HG02943 (cell line): ENCODE measurements around the gene EXOSC1.
A peak's percentile ranks its signal among the peaks of the same experiment; 100 is the strongest.
"Not testable (repeated sequence)": the region's sequence is repeated elsewhere in the genome, so short reads cannot be mapped to it uniquely, and the experiment has no call there.

Experiments used
- ATAC-seq: cut with Tn5 transposase; IDR thresholded peaks from one replicate; pipeline ENCODE4 v1.9.1; 2021; ENCODE audit warnings: mild to moderate bottlenecking, low read depth, moderate library complexity; ENCODE audit not compliant: unreplicated experiment

Gene EXOSC1

DNA sequence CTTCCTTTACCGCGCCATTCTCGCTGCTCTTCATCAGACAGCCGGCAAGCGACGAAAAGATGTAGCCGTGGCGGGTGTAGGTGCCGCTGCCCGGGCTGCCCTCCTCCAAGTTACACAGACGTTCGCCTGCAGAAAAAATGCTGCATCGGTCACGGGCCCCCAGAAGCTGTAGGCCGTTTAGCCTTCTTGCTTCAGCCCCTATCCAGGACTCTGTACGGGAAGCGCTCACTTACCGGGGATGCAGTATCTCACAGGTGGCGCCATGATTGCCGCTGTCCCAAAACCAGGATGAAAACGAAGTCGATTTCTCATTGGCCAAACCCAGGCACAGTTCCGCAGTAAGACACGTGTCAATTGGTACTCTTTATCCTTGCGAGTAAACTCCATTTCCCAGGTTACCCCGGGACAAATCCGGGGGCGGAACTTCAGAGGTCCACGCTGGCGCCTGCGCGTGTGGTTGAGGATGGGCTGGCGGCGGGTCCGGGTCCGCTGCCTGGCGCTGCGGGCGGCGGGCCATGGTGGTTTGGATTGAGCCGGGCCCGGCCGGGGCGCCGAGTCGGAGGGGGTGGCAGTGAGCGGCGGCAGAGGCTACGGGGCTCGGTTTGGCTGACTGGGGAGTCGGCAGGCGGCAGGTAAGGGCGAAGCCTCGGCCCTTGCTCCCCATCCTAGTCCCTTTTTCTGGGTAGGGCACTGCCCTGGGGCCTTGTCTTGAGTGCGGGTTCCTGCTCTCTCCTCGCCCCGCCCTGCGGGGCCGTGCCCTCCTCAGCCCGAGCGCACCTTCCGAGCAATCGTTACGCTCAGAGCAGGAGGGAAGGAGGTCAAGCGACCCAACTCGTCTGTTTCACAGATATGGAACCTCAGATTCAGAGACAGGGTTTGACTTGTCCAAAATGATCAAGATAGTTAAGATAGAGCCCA lies at the start of gene EXOSC1, which contains the start of gene ZDHHC16:
Gene EXOSC1 (minus strand): TSS at position 285 of the 918 bp plus-strand sequence. CDS start 21 bp downstream, at position 264.
Gene ZDHHC16 (plus strand): TSS at position 454 of the 918 bp plus-strand sequence. CDS start 5,501 bp downstream, outside the sequence.
- peak; percentile 93 for ATAC-seq

- no peak for ATAC-seq
Observed at GRCh38 chr10:97494863-97495506, 49.2 kb upstream of the EXOSC1 start.

GRCh38 chr10:97494151-97494550 lies 48.3 kb upstream of the EXOSC1 start:
- no peak for ATAC-seq

DNA sequence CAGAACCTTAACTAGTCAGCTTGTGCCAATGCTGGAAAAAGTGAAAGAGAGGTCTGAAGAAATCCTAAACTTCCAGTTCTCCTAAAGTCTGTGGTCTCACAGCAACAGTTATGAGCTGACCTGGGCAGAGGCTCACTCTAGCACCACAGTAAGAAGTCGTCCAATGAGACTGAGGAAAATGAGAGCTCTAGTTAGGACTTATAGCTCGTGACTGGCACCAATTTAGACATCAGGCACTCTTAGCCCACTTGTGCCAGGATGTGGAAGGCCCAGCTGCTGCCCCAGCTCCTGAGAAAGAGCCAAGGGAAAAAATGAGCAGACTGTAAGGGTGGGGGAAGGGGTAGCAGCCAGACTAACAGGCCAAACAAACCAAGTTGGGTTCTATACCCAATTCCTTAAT lies 44.8 kb upstream of the EXOSC1 start:
- no peak for ATAC-seq

GRCh38 chr10:97485647-97486281 lies 40.0 kb upstream of the EXOSC1 start:
- ATAC-seq: no peak

DNA sequence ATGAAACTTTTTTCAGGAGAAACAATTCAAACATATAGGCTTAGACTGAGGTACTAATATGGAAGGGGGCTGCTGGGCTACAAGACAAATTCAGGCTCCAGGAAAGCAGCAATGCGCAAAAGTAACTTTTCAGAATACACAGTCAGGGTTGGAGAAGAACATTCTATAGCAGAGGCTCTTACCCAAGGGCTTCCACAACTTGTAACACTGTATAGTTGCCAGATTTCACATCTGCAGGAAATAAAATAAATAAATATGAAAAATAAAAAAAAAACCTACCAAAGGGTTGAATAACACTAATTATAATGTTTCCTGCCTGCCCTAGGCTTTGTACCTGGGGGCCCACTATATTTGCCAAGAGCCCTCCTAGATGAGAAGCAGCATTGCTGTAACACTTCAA lies 38.1 kb upstream of the EXOSC1 start:
- no peak for ATAC-seq

DNA sequence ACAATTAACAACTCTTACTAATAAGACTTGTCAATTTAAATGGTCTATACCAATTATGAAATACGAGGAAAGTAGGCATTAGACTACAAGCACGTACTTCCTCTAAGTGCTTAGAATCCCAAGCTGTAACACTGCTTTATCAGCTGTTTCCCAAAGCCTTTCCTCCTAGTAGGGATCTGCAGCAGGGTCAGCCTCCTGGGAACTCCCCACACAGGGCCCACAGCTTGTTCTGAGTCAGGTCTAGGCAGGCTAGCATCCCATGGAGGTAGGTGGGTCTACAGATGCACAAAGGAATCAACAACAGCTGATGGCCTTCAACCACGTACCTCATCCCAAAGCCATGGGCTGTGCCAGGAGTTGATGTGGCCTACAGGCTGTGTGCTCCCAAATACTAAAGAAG lies 37.7 kb upstream of the EXOSC1 start:
- ATAC-seq: no peak

- ATAC-seq: no peak
Observed at GRCh38 chr10:97482381-97482780, 36.6 kb upstream of the EXOSC1 start.

- no peak for ATAC-seq
Observed at GRCh38 chr10:97481071-97481470, 35.3 kb upstream of the EXOSC1 start.

DNA sequence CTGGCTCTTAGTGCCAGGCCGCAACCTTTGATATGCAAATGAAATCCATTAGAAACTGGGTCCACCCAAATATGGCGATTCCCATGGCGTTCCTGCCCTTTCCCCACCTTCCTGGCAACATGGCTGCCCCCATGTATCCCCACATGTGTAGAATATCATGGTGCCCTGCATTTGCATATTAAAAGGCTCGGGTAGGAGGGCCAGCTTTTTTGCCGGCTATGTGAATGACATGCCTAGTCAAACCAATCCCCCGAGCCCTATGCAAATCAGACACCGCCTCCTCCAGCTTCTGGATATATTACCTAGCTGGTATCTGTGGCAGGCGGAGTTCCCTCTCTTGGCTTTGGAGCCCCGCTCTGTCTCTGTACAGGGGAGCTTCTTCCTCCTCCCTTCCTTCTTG lies 34.1 kb upstream of the EXOSC1 start:
- ATAC-seq: no peak

GRCh38 chr10:97479410-97479809 lies 33.6 kb upstream of the EXOSC1 start:
- not testable (repeated sequence) for ATAC-seq

DNA sequence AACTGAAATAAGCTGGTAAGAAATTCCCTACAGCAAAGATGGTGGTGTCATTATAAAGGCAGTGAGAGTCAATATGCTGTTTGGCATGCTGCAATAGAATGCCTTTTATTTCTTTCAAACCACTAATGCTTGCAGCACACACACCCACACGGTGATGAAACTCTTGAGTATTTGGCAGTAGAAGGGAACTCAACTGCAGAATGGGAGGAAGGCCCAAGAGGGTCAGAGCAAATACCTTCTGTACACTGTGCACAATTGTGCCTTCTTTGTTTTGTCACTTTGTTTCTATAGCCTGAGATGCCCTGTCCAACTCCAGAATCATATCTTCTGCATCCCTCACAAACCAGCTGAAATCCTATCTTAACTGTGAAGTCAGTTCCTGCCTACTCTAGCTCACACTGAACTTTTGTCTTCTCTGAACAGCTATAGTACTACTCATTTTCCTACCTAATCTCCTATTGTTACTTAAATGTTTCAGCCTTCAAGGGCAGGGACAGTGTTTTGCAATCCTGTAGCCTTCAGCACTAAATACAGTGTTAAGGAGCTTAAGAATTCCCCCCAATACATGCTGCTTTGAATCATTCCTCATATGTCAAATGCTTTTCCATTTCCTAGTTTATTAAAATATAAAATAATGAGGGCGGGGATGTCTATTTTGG lies 30.3 kb upstream of the EXOSC1 start:
- ATAC-seq: no peak

- ATAC-seq: no peak
Observed at GRCh38 chr10:97474918-97475317, 29.1 kb upstream of the EXOSC1 start.

DNA sequence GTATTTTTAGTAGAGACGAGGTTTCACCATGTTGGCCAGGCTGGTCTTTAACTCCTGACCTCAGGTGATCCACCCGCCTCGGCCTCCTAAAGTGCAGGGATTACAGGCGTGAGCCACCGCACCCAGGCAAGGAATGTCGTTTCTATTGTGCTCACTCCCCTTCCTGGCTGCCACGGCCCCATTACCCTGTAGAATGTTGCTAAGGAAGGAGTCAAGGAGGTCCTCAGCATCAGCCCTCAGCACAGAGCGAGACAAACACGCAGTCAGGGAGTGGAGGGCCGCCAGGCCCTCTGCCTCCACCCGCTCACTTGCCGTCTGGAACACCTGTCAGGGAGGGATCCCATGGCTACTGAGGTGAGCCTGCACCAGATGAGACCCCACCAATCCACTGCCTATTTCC lies 23.0 kb upstream of the EXOSC1 start:
- ATAC-seq: not testable (repeated sequence)

- ATAC-seq: no peak
Observed at GRCh38 chr10:97468162-97468561, 22.4 kb upstream of the EXOSC1 start.

DNA sequence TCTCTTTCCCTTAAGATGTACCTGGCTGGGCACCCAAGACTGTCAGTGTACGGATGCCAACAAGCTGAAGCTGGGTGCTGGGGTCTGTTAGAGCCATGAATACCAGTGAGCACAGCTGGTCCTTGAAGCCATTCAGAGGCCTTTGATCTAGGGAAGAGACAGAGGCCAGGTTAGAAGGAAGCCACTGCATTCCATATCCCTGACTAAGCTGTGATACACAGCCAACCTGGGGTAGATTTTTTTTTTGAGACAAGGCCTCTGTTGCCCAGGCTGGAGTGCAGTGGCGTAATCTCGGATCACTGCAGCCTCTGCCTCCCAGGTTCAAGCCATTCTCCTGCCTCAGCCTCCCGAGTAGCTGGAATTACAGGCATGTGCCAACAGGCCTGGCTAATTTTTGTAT lies 20.9 kb upstream of the EXOSC1 start:
- no peak for ATAC-seq

DNA sequence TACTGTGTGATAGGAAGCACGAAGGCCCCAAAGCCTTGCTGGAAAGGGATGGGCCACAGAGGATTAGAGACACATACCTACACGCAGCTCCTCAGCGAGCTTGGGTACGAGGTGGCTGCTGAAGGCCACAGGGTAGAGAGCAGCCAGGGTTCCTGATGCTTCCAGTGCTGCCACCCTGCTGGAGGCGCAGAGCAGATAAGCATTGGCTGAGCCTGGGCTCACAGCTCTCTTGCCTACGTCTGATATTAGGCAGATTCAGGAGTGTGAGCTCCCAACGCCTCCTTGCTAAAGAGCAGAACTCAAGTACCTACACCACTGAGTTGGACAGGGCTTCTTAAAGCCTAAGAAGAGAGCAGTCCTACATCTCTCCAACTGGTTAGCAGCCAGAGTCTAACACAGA lies 20.2 kb upstream of the EXOSC1 start:
- no peak for ATAC-seq

- ATAC-seq: no peak
Observed at GRCh38 chr10:97464226-97464625, 18.4 kb upstream of the EXOSC1 start.

GRCh38 chr10:97463363-97464132 lies 17.7 kb upstream of the EXOSC1 start:
- ATAC-seq: no peak

DNA sequence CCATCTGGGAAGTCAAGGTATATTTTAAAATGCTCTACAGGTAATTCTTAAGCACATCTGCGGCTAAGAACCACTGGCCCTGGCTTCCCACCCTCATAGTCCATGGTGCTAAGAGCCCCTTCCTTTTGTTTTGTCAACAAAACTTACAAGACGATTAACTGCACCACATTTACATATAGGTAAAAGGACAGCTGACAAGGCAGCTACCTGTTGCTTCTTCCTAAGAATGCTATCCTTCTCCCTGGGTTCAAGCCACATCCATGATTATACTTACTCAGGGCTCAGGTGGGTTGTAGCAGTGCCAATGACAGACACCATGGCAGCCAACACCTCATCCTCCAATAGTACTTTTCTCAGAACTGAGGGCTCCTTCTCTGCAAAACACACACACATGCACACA lies 16.5 kb upstream of the EXOSC1 start:
- no peak for ATAC-seq
